AG04449 (cell line): ENCODE measurements around the gene GOLGA5.

Source experiments
- CTCF ChIA-PET: fragments of 350-600 bp; formaldehyde crosslinking; extraction: SDS; loops from one replicate; lab custom pipeline; 2021; ENCODE audit warnings: antibody characterized with exemption; lab: Yijun Ruan, JAX
- POLR2A ChIA-PET: fragments of 400-600, 350-600 bp; formaldehyde crosslinking; extraction: SDS; loops from one replicate; lab custom pipeline; 2020; ENCODE audit warnings: antibody characterized with exemption, inconsistent platforms; lab: Yijun Ruan, JAX
- DNase-seq: peaks from one replicate; pipeline ENCODE4 v3.0.0-alpha.2; 2010; ENCODE audit warnings: low read depth, low spot score
- H3K4me3 ChIP-seq: 2 replicates; pipeline ENCODE4 v1.5.1; 2011; ENCODE audit warnings: low read depth, mild to moderate bottlenecking, control low read depth, low read length
- TF ChIP-seq, protein P1 (sequence below): IDR thresholded peaks from one replicate; pipeline ENCODE4 v1.5.1; 2011; ENCODE audit warnings: mild to moderate bottlenecking, moderate library complexity, low read length, control low read depth, inconsistent platforms; ENCODE audit not compliant: insufficient read depth; ENCODE audit errors: missing control alignments

GOLGA5 gene

GRCh38 chr14:92866901-92867865 lies 73.1 kb downstream of the GOLGA5 start:
- DNase-seq: no peak
- no peak overlapping the region for H3K4me3 ChIP-seq
- ChIA-PET CTCF (interaction anchor here (1.3 kb wide), 1 partner anchor 11 kb away, joined by 3 read pairs; no protein-coding TSS in a partner anchor), POLR2A (no interaction called here)
- TF ChIP-seq, protein P1, sequence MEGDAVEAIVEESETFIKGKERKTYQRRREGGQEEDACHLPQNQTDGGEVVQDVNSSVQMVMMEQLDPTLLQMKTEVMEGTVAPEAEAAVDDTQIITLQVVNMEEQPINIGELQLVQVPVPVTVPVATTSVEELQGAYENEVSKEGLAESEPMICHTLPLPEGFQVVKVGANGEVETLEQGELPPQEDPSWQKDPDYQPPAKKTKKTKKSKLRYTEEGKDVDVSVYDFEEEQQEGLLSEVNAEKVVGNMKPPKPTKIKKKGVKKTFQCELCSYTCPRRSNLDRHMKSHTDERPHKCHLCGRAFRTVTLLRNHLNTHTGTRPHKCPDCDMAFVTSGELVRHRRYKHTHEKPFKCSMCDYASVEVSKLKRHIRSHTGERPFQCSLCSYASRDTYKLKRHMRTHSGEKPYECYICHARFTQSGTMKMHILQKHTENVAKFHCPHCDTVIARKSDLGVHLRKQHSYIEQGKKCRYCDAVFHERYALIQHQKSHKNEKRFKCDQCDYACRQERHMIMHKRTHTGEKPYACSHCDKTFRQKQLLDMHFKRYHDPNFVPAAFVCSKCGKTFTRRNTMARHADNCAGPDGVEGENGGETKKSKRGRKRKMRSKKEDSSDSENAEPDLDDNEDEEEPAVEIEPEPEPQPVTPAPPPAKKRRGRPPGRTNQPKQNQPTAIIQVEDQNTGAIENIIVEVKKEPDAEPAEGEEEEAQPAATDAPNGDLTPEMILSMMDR: no peak

DNA sequence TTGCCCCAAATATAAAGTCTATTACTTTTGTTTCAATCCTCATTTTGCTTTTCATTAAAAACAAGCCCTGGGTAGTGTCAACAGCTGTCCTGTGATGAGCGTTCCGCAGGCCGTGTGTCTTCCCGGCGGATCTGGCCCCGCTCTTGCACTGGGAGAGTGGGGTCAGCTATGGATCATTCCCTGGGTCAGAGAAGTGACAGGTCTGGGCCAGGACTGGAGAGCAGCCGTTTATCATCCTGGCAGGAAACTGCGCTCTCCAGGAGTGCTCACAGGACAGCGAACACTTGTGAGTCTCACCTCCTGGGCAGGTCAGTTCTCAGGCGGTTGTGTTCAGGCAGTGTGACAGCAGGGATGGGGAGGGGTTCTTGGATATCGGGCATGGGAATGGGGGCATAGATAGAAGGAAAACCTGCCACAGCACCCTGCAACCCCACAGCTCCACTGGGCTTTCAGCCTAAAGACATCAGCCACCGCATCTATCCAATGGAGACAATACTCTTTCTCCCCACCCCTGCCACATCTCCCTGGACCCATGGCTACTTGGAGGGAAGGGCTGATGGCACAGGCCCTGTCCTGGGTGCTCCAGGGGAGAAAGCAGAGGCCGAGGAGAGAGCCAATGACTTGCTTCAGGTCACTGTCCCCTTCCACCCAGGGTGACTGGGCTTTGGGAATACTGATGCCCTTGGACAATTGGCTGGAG lies 81.0 kb downstream of the GOLGA5 start:
- CTCF ChIA-PET: no interaction called here
- POLR2A ChIA-PET: no interaction called here

GRCh38 chr14:92877757-92878431 lies 83.8 kb downstream of the GOLGA5 start:
- TF ChIP-seq, protein P1: no peak
- H3K4me3 ChIP-seq: no peak overlapping the region
- DNase-seq: no peak
- POLR2A ChIA-PET: no interaction called here
- CTCF ChIA-PET: interaction anchor here (1.8 kb wide), 1 partner anchor 11 kb away, joined by 3 read pairs; no protein-coding TSS in a partner anchor

More for the DNA sequence above, 81.0 kb downstream of the GOLGA5 start:
- DNase-seq: no peak
- H3K4me3 ChIP-seq: no peak overlapping the region
- TF ChIP-seq, protein P1: no peak

DNA sequence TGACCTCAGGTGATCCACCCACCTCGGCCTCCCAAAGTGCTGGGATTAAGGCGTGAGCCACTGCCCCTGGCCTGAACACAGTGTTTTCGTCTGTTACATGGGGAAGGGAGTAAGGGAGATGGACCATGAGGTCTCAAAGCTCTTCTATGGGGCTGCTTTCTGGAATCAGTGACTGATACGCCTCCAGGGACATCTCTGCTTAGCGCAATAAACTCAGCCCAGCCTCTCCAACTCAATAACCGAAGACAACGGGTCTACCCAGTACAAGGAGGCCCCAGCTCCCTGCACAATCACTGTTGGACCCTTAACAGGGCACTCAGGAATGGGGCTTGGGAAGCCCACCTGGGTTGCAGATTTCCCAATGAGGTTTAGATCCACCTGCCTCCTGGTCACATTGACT lies 86.2 kb downstream of the GOLGA5 start:
- H3K4me3 ChIP-seq: no peak overlapping the region
- DNase-seq: no peak
- ChIA-PET CTCF (interaction anchor here (1.1 to 1.7 kb wide), 2 partner anchors 19 to 252 kb away, joined by 4 to 6 read pairs; no protein-coding TSS in a partner anchor), POLR2A (no interaction called here)
- TF ChIP-seq, protein P1: no peak

DNA sequence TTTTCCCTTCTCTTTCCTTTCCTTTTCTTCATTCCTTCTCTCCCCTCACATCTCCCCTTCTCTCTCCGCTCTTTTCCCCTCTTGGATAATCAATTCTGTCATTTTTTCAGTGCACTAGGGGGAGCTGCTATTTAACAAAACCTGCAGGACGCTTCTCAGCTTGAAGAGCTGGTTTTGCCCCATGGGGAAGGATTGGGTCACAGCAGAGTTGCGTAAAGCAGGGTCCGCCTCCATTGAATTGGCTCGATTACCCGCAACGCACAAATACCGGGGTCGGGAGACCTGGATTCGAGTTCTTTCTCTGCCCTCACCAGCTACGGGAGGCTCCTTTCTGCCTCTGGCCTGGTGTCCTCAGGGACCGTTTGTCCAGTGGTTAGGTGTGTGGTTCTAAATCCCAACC lies 86.7 kb downstream of the GOLGA5 start:
- no peak overlapping the region for H3K4me3 ChIP-seq
- ChIA-PET CTCF (interaction anchor here (1.1 to 1.7 kb wide), 2 partner anchors 20 to 252 kb away, joined by 4 to 6 read pairs; no protein-coding TSS in a partner anchor), POLR2A (no interaction called here)
- TF ChIP-seq, protein P1: peak; percentile 21
- peak; percentile 2 for DNase-seq

DNA sequence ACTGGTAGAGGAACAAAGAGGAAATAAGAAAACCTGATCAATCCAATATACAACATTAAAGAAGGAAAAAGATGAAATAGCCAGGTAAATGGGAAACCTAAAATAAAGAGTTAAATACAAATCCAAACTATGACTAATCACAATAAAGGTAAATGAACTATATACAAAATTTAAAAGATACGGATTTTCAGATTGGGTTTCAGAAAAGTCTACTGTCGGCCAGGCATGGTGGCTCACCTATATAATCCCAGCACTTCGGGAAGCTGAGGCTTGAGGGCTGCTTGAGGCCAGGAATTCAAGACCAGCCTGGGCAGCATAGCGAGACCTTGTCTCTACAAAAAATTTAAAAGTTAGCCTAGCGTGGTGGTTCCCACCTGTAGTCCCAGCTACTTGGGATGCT lies 89.0 kb downstream of the GOLGA5 start:
- ChIA-PET POLR2A (no interaction called here), CTCF (no interaction called here)
- H3K4me3 ChIP-seq: no peak overlapping the region
- DNase-seq: no peak
- TF ChIP-seq, protein P1: no peak
